GM04503 (cell line): ENCODE measurements around the gene GXYLT2.
"Not testable (repeated sequence)": the region's sequence is repeated elsewhere in the genome, so short reads cannot be mapped to it uniquely, and the experiment has no call there.

ENCODE experiments used
- DNase-seq: peaks from one replicate; pipeline ENCODE4 v3.0.0-alpha.2; 2012; ENCODE audit warnings: low read depth

Gene GXYLT2

GRCh38 chr3:72892081-72892775 is 4.4 kb downstream of the GXYLT2 start:
- DNase-seq: peak; percentile 87

GRCh38 chr3:72892870-72893269 is 5.0 kb downstream of the GXYLT2 start:
- DNase-seq: no peak

GRCh38 chr3:72894976-72895552 is 7.2 kb downstream of the GXYLT2 start:
- DNase-seq: no peak

- DNase-seq: no peak
Observed at GRCh38 chr3:72896996-72897757, 9.3 kb downstream of the GXYLT2 start.

- DNase-seq: no peak
Observed at GRCh38 chr3:72897758-72898007, 9.8 kb downstream of the GXYLT2 start.

- DNase-seq: no peak
Observed at GRCh38 chr3:72899349-72899765, 11.5 kb downstream of the GXYLT2 start.

- no peak for DNase-seq
Observed at GRCh38 chr3:72900048-72900447, 12.2 kb downstream of the GXYLT2 start.

GRCh38 chr3:72901840-72902239 is 14.0 kb downstream of the GXYLT2 start:
- DNase-seq: no peak

GRCh38 chr3:72903004-72903403 is 15.2 kb downstream of the GXYLT2 start:
- peak; percentile 64 for DNase-seq

- DNase-seq: no peak
Observed at GRCh38 chr3:72904163-72904562, 16.3 kb downstream of the GXYLT2 start.

- no peak for DNase-seq
Observed at GRCh38 chr3:72906154-72906553, 18.3 kb downstream of the GXYLT2 start.

GRCh38 chr3:72907131-72907711 is 19.4 kb downstream of the GXYLT2 start:
- peak; percentile 77 for DNase-seq

- peak; percentile 67 for DNase-seq
Observed at GRCh38 chr3:72907731-72908620, 20.1 kb downstream of the GXYLT2 start.

GRCh38 chr3:72909591-72909990 is 21.7 kb downstream of the GXYLT2 start:
- DNase-seq: no peak

GRCh38 chr3:72912532-72912931 is 24.7 kb downstream of the GXYLT2 start:
- DNase-seq: no peak

- DNase-seq: no peak
Observed at GRCh38 chr3:72914383-72914782, 26.5 kb downstream of the GXYLT2 start.

- no peak for DNase-seq
Observed at GRCh38 chr3:72916250-72916649, 28.4 kb downstream of the GXYLT2 start.

- no peak for DNase-seq
Observed at GRCh38 chr3:72919520-72919919, 31.7 kb downstream of the GXYLT2 start.

GRCh38 chr3:72924055-72924454 is 36.2 kb downstream of the GXYLT2 start:
- no peak for DNase-seq

GRCh38 chr3:72928781-72929735 is 41.2 kb downstream of the GXYLT2 start:
- DNase-seq: not testable (repeated sequence)

GRCh38 chr3:72930754-72931153 is 42.9 kb downstream of the GXYLT2 start:
- no peak for DNase-seq
